ENCODE measurements around the gene AJAP1. TPM values are rescaled to one million over a fixed set of nuclear protein-coding genes. Genes with fewer than 3 reads are reported as not detected.

The AJAP1 gene
- total RNA-seq, 4 donors from 2014 or later: 0.30 to 4.0 (median 1.0) TPM

- Histone ChIP-seq H3K4me1 (peaks cover 0 to 66% (median 6%) of the 10 kb centered on the region in 3 donors), H3K36me3 (no peaks in the 10 kb centered on the region), H3K4me3 (peak overlapping the region; percentile 25 to 57 (median 34)), H3K27me3 (peaks cover 6 to 100% (median 16%) of the 10 kb centered on the region in 4 donors), H3K9me3 (no peaks in the 10 kb centered on the region), H3K27ac (no peak overlapping the region)
- DNase-seq: no peak
- TF ChIP-seq POLR2A (IDR thresholded peaks at IDR 0.05): no peak
- TF ChIP-seq, protein P1, sequence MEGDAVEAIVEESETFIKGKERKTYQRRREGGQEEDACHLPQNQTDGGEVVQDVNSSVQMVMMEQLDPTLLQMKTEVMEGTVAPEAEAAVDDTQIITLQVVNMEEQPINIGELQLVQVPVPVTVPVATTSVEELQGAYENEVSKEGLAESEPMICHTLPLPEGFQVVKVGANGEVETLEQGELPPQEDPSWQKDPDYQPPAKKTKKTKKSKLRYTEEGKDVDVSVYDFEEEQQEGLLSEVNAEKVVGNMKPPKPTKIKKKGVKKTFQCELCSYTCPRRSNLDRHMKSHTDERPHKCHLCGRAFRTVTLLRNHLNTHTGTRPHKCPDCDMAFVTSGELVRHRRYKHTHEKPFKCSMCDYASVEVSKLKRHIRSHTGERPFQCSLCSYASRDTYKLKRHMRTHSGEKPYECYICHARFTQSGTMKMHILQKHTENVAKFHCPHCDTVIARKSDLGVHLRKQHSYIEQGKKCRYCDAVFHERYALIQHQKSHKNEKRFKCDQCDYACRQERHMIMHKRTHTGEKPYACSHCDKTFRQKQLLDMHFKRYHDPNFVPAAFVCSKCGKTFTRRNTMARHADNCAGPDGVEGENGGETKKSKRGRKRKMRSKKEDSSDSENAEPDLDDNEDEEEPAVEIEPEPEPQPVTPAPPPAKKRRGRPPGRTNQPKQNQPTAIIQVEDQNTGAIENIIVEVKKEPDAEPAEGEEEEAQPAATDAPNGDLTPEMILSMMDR (IDR thresholded peaks at IDR 0.05): no peak
- WGBS, 2 donors: 1% methylated on average over 24 of the region's 142 CpGs; no CpG with 5 or more reads in 1 of the 2 donors
- intact Hi-C loops (cut with DNase I): loop anchor here (10.0 kb wide), 1 partner anchor 740 kb away; no protein-coding TSS in a partner anchor
Measured at GRCh38 chr1:4654764-4655673, 610 bp downstream of the AJAP1 start.

DNA sequence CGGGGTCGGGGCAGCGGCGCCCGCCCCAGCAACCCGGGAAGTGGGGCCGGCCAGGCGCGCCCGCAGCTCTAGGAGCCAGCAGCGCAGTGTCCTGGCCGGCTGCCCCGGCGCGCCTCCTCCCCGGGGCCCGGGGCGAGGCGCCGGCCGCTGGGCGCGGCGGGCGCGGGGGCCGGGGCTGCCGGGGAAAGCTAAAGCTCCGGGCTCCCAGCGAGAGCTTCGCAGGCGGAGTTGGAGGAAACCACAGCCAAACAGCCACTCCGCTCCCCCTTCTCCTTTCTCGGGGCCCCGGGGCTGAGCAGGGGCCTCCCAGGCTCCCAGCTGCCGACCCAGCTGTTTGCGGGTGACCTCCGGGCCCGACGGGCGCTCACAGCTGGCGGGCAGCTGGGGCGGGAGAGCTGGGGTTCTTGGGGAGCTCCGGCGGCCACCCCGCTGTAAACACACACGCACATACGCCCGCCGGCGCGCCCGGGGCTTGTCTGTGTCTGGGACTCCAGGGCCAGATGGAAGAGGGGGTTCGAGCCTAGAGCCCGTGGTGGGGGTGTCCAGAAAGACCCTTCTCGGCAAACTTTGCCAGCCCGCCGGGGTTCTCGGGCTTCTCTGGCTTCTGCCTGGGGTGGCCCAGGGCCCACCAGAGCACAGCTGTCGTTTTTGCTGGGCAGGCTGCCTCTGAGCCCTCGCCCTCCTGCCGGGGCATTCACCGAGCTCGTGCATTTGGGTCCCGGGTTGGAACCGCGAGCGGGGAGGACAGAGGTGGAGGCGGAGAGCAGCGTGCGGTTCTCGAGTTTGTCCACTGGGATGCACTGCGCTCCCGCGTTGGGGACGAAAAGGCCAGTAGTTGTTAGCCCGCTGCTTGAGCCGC lies 1.5 kb downstream of the AJAP1 start:
- no peak overlapping the region for H3K27ac ChIP-seq
- intact Hi-C loops (cut with DNase I): loop anchor here (10.0 kb wide), 1 partner anchor 741 kb away; no protein-coding TSS in a partner anchor
- H3K9me3 ChIP-seq: no peaks in the 10 kb centered on the region
- peak overlapping the region; percentile 25 to 57 (median 34) for H3K4me3 ChIP-seq
- WGBS, 2 donors: 0 to 10% methylated on average over 2 to 7 of the region's 78 CpGs
- TF ChIP-seq POLR2A (IDR thresholded peaks at IDR 0.05): no peak
- TF ChIP-seq, protein P1 (IDR thresholded peaks at IDR 0.05): peak in 5 of 6 experiments; percentile 44 to 72 (median 57)
- peaks cover 0 to 59% (median 6%) of the 10 kb centered on the region in 3 donors for H3K4me1 ChIP-seq
- DNase-seq: no peak
- H3K36me3 ChIP-seq: no peaks in the 10 kb centered on the region
- peaks cover 6 to 100% (median 16%) of the 10 kb centered on the region in 4 donors for H3K27me3 ChIP-seq

- Histone ChIP-seq H3K4me1 (peaks cover 0 to 56% (median 6%) of the 10 kb centered on the region in 3 donors), H3K9me3 (no peaks in the 10 kb centered on the region), H3K27ac (no peak overlapping the region), H3K27me3 (peaks cover 6 to 100% (median 16%) of the 10 kb centered on the region in 4 donors), H3K36me3 (no peaks in the 10 kb centered on the region), H3K4me3 (peak overlapping the region in 1 of 4 donors; percentile 57)
- DNase-seq: no peak
- intact Hi-C loops (cut with DNase I): loop anchor here (10.0 kb wide), 1 partner anchor 742 kb away; no protein-coding TSS in a partner anchor
- WGBS, 2 donors: 14 to 20% methylated on average over 15 to 16 of the region's 17 CpGs
- no peak for TF ChIP-seq POLR2A (IDR thresholded peaks at IDR 0.05)
- TF ChIP-seq, protein P1 (IDR thresholded peaks at IDR 0.05): no peak
Measured at GRCh38 chr1:4656533-4657140, 2.2 kb downstream of the AJAP1 start.

DNA sequence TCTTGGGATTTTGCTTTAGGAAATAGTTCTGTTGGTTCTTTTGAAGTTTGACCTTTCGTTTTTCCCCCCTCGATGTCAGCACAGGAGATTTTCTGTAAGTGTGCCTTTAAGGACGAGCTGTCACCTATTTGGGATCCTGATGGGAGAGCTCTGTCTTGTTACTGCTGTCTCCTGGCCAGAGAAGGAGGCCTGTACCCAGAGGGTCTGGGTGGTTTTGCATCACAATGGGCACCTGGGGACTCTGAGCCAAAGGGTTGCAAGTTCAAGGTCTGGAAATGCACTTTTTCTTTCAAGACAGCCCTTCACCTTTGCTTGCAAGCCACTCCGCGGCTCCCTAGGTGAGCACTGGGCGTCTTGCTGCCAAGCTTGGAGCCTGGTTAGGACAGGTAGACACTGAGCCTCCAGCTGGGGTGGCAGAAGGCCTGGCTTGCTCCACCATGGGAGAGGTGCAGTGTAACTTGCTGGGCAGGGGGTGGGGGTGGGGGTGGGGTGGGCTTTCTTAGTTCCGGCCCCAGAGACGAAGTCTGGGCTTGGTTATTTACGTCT lies 2.9 kb downstream of the AJAP1 start:
- 31 to 53% methylated on average over 5 to 6 of the region's 9 CpGs for WGBS, 2 donors
- Histone ChIP-seq H3K4me3 (no peak overlapping the region), H3K4me1 (peaks cover 0 to 54% (median 6%) of the 10 kb centered on the region in 3 donors), H3K9me3 (no peaks in the 10 kb centered on the region), H3K27me3 (peaks cover 6 to 98% (median 16%) of the 10 kb centered on the region in 4 donors), H3K36me3 (no peaks in the 10 kb centered on the region), H3K27ac (no peak overlapping the region)
- intact Hi-C loops (cut with DNase I): loop anchor here (10.0 kb wide), 1 partner anchor 743 kb away; no protein-coding TSS in a partner anchor
- no peak for TF ChIP-seq POLR2A (IDR thresholded peaks at IDR 0.05)
- TF ChIP-seq, protein P1 (IDR thresholded peaks at IDR 0.05): no peak
- DNase-seq: no peak

All from esophagus squamous epithelium (tissue), 5 donors.